ENCODE results near the gene TEX52.
"Not testable (repeated sequence)": the region's sequence is repeated elsewhere in the genome, so short reads cannot be mapped to it uniquely, and the experiment has no call there.

Gene TEX52

DNA sequence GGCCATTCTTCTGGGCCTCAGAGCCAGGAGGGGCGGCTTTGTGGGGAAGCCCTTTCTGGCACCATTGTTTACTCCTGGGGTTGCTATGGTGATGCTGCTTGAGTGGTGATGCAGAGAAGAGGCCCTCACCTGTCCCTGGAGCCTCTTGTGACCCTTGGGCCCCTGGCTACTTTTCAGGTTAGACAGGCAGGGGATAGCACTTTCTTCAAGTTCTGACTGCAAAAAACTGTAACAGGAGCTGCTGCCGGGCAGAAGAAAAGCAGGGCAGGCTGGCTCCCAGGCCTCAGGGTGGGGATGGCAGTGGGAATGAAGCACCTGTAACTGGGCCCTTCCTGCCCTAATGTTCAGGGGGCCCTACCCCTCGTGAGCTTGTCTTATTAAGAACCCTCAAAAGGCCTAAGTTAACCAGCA, at the start of gene TEX52:
Gene TEX52 (minus strand): TSS at position 19 of the 411 bp plus-strand sequence. CDS start 13 bp downstream, at position 6.
- no peak for DNase-seq

DNA sequence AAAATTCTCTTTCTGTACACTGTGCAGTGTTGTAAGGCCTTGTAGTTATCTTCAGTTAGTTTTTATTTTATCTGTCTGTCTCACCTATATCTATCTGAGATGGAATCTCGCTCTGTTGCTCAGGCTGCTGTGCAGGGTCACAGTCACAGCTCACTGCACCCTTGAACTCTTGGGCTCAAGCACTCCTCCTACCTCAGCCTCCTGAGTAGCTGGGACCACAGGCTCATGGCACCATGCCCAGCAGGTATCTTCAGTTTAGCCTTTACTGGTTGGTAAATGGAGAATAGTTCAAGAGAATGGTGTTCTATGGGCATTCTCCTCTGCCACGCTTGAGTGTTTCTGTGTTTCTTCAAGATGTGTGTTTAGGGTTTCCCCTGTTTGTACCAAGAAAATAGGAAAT, 47.4 kb upstream of the TEX52 start:
- no peak for DNase-seq

DNA sequence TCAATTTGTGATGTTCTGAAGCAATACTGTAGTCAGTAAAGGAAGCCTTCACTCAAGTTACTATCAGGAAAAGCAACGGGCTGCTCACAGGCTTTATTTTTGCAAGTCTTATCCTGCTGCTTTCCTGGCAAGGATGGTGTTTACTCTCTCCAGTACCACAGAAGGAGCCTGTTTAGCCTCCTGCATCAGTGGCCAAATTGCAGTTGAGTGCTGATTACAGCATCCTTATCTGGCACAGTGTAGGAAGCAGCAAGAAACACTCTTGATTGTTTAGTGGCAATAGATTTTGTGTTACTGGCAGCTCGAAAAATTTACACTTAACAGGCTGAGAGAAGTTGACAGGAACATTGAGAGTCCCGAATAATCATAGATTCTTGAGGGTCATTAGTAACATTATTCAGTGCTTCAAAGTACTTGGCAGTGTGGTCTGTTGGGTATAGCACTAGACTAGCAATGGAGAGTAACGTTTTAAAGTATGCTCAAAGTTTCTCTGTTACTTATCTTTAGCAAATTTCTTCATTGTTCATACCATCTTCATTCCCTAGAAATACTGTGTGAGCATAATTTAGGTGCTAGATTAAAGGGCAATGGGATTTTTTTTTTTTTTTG, 45.5 kb upstream of the TEX52 start:
- DNase-seq, result no peak

DNA sequence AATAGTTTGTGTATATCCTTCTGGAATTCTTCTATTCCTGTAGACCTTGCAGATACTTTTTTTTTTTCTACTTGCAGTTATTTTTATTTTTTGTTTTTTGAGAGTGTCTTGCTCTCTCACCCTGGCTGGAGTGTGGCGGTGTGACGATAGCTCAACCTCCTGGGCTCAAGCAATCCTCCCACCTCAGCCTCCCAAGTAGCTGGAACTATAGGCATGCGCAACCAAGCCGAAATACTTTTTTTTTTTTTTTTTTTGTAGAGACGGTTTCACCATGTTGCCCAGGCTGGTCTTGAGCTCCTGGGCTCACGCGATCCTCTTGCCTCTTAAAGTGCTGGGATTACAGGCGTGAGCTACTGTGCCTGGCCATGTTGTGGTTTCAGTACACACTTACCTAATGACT, 43.8 kb upstream of the TEX52 start:
- DNase-seq, result no peak

DNA sequence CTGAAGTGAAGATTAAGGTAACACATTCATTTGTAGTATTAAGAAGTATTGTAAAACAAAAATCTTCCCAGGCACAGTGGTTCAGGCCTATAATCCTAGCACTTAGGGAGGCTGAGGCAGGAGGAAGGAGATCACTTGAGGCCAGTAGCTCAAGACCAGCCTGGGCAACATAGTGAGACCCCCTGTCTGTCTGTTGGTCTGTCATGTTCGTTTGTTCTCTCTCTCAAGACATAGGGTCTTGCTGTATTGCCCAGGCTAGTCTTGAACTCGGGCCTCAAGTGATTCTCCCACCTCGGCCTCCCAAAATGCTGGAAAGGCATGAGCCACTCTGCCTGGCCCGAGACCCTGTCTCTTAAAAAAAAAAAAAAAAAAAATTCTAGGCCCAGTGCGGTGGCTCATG, 40.6 kb upstream of the TEX52 start:
- no peak for DNase-seq

DNA sequence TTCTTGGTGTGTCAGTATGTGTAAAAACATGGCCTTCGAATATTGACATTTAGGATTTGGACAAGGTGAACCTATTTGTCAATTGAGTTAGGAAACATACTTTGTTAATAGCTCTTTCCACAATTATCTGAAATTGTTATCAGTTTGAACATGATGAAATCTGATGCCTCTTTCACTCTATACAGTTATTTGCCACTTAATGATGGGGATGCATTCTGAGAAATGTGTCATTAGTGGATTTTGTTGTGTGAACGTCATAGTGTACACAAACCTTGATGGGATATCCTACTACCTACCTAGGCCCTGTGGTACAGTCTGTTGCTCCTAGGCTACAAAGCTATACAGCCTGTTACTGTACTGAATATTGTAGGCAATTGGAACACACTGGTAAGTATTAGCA, 38.7 kb upstream of the TEX52 start:
- DNase-seq, result no peak

DNA sequence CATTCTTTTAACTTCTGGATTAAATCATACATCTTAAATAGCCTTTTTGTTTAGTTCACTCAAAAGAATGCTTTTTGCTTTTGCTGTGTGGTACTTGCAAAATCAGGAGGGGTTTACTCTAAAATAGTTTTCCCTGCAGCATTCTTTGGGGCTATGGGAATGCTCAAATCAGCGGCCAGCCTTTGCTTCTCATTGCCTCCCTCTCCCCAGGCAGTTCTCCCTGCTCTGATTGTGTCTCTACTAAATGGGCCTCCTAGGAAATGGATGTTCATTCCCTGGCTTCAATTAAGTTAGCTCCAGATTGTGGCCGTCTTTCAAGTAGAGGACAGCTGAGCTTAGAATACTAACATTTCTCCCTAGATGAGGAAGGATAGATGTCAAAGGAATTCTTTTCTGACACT, 38.2 kb upstream of the TEX52 start:
- DNase-seq, result no peak

DNA sequence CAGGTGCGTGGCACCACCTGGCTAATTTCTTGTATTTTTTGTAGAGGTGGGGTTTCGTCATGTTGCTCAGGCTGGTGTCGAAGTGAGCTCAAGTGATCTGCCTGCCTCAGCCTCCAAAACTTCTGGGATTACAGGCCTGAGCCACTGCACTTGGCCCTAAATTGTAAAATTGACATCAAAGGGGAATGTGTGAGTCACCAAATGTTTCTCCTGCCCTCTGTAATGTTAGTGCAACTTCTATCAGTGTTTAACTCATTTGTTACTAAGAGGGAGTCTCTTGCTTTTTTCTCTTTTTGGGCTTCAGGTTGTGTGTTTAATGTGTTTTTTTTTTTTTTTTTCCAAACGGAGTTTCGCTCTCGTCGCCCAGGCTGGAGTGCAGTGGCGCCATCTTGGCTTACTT, 36.2 kb upstream of the TEX52 start:
- DNase-seq, result no peak

DNA sequence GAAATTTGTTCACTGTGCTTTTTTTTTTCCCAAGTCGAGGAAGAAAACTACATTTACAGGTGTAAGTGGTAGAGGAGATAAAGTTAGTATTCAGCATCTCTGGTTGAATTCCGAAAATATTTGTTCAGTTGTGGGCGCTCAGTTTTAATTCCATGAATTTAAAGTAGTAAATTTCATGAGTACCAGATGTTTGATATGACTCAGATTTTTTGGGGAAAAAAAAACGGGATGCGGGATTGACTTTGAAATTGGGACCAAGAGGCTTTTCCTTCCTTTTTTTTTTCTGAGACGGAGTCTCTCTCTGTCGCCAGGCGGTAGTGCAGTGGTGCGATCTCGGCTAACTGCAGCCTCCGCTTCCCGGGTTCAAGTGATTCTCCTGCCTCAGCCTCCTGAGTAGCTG, 35.4 kb upstream of the TEX52 start:
- DNase-seq, result no peak

DNA sequence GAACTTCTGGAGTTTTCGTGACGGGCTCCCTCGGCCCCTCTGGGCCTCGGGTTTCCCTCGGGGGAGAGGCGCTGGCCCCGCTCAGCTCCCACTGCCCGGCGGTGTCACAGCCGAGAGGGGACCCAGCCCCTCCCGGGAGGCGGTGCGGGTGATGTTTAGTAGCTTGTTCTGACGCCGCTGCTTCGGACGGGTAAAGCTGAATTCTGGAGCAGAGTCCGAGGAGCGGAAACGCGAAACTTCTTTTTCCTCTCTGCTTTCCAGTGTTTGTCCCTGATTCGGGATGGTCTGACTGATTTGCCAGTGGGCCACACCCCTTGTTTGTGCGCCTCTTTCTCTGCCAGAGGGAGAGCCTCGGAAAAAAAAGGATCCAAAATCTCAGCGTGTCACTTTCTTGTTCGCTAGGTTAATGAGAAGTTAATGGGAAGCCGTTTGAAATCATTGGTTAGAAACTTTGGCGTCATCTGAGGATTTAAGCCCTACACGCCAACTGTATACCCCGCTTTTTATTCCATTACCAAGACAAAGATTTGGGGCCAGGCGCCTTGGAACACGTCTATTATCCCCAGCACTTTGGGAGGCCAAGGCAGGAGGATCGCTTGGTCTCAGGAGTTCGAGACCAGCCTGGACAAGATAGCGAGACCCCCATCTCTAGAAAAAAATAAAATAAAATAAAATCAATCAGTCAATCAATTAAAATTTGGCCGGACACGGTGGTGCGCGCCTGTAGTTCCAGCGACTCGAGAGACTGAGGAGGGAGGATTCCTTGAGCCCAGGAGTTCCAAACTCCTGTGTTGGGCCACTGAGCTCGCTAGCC, 34.6 kb upstream of the TEX52 start:
- DNase-seq, result no peak

DNA sequence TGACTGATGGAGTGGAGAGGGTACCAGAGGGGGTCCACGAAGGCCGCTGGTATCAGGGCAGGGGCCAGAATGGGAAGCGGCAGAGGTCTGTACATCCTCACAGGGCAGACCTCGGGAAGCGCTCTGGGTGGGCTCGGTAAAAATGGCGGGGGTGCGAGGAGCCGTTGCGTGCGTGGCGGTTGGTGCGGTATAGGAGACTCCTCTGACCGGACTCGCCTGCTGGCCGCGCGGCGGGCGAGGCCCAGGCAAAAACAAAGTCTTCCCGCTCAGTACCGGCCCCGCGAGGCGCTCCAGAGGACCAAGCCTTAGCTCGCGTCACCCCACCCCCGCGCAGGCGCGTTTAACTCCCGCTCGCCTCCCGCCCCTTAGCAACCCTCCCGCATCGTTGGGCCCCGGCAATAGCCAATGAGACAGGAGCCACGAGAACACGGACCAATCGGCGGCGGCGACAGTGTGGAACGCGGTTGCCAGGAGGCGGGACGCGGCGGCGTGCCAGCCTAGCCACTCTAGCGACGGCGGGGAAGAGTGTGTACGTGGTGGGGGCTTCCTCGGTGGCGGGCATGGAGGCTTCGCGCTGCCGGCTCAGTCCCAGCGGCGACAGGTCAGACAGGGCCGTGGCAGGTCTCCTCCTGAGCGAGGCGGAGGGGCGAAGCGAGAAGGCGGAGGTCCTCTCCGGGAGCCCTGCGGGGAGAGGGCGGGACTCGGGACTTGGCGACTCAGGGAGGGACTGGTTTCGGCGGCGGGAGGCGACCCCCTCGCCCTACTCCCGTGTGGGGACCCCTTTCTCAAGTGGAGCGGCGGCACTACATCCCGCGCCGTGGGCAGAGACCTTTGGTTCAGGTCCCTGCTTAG, 33.8 kb upstream of the TEX52 start, which contains the start of gene TULP3:
Gene TULP3 (plus strand): TSS at position 504 of the 852 bp plus-strand sequence. CDS start 57 bp downstream, at position 561.
- peak; percentile 97 for DNase-seq

DNA sequence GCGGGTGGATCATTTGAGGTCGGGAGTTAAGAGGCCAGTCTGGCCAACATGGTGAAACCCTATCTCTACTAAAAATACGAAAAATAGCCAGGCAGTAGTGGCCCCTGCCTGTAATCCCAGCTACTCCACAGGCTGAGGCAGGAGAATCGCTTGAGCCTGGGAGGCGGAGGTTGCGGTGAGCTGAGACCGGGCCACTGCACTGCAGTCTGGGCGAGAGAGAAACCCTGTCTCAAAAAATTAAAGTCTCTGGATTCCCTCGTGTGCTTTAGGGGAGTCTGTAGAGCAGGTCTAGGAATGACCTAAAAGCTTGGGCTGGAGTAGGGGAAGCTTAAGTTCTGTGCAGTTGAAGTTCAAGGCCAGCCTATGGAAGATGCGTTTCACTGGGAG, 33.2 kb upstream of the TEX52 start:
- no peak for DNase-seq

DNA sequence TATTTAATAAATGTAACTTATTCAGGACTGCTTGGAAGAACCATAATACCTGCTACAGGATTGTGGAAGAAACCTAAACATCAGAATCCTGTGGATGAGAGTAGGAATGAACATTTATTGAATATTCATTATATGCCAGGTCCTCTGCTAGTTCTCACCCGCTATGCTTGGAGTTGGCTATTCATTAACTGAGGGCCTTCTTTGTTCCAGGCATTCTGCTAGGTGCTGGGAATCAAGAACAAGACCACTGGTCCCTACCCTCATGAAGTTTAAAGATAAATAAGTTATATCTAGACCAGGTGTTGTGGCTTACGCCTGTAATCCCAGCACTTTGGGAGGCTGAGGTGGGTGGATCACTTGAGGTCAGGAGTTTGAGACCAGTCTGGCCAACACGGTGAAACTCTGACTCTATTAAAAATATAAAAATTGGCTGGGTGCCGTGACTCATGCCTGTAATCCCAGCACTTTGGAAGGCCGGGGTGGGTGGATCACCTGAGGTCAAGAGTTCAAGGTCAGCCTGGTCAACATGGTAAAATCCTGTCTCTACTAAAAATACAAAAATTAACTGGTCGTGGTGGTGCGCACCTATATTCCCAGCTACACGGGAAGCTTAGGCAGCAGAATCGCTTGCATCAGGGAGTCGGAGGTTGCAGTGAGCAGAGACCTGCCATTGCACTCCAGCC, 30.1 kb upstream of the TEX52 start:
- DNase-seq, result no peak

DNA sequence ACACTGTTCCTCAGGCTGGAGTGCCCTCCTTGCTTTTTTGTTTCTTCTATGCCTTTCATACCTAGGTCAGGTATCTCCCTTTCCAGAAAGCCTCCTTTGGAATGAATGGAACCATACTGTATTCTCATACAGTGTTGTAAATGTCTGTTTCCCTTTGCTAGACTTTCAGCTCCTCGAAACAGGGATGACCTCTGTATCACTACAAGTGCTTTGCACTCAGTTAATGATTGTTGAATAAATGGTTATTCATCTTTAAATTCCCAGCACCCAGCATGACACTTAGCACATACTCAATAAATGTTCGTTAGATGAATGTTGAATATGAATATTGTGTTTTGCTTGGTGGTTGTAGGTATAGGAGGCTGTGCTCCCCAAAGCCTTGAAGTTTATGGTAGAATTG, 28.0 kb upstream of the TEX52 start:
- no peak for DNase-seq

DNA sequence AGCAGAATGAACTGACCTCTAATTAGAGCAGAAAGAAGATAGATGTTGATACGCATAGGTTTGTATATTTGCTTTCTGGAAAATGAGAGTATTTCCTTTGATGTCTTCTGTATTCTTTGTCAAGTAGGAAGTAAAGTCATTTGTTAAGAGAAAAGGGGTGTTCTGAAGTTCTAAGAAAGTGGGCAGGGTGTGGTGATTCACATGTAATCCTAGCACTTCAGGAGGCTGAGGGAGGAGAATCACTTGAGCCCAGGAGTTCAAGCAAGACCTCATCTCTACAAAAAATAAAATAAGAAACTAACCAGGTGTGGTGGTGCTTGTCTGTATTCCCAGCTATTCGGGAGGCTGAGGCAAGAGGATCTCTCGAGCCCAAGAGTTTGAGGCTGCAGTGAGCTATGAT, 23.0 kb upstream of the TEX52 start:
- no peak for DNase-seq

DNA sequence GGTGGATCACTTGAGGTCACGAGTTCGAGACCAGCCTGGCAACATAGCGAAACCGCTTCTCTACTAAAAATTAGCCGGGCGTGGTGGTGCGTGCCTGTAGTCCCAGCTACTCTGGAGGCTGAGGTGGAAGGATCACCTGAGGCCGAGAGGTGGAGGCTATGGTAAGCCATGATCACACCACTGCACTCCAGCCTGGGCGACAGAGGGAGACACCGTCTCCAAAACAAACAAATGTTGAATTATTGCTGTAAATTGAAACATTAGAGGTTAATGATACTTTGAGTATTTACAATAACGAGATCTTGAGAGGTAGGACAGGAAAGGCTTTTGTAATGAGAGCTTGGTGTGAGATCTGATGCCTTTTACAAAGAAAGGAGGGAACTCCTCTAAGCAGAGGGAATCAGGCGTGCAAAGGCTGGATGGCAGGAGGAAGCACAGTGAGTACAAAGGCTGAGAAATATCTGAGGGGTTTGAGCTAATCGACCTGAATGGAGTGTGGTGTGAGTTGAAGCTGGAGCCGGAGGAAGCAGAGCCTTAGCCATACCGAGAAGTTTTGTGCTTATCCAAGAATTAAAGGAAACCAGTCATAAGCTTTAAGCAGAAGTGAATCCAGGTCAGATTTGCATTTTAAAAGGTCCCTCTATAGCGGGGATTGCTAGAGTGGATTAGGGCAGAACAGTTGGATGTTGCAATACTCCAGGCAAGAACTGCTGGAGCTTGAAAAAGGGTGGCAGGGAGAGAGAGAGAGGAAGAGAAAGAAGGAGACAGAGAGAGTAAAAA, 21.3 kb upstream of the TEX52 start:
- DNase-seq, result no peak

DNA sequence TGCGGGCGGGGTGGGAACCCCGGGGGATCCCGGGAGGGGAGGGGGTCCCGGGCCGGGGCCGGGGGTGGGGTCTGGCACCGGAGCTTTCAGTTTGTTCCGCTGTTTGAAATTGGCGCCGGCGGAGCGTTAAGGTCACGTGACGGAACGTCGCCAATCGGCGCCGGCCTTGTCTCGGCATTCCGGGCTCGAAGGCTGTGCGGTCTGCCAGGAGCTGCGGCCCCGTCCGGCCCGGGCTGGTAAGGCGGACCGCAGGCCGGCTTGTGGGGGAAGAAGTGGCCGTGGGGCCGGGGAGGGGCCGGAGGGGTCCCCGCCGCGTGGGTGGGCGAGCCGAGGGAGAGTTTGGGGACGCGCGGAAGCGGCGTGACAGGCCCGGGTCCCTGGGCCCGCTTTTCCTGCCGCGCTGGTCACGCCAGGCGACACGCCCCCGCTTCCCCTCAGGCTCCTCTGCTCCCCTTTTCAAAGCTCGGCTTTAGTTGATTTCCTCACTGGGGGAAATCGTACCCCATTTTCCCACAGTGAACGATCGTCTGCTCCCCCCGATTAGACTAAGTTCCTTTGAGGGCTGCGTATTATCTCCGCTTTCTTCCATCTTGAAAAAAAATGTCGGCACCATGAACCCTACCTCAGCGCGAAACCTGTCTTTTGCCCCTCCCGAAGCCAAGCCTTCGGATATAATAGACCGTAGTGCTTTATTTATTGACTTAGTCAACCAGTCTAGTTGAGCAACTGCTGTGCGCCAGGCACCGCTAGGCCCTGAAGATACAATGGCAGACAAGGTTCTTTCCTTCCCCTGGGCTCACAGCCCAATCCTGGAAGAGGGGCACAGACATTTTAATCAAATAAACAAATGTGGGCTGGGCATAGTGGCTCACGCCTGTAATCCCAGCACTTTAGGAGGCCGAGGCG, 20.5 kb upstream of the TEX52 start, which contains the start of the genes FOXM1 and RHNO1:
Gene FOXM1 (minus strand): TSS at position 128 of the 906 bp plus-strand sequence. CDS start 2,696 bp downstream, outside the sequence.
Gene RHNO1 (plus strand): TSS at position 177 of the 906 bp plus-strand sequence. CDS start 8,144 bp downstream, outside the sequence.
- peak; percentile 81 for DNase-seq

DNA sequence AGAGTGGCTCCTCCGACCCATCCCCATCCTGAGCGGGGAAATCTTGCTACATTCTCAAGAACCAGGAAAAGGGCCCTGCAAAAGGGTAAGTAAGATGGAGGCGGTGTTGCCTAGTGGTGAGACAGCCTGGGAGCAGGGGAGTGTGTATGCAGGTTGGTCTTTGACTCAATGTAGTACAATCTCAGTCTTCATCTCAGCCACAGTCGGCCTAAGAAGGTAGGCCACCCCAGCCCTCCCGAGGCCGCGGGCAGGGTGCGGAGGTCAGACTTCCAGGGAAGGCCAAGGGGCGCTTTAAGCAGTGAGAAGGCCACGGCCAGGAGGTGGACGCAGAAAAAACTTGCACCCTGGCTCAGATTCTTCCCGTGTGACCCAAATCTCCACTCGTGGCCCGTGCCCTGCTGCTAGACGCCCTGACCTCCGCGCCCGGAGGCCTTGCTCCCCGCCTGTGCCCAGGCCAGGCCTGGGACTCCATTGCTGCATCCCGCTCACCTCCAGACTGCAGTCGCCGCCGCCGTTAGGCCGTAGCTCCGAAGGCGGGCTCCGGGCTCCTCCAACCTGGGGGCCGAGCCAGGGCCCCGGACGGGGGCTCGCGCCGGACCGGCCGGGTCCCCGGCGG, 19.7 kb upstream of the TEX52 start:
- peak; percentile 23 for DNase-seq

DNA sequence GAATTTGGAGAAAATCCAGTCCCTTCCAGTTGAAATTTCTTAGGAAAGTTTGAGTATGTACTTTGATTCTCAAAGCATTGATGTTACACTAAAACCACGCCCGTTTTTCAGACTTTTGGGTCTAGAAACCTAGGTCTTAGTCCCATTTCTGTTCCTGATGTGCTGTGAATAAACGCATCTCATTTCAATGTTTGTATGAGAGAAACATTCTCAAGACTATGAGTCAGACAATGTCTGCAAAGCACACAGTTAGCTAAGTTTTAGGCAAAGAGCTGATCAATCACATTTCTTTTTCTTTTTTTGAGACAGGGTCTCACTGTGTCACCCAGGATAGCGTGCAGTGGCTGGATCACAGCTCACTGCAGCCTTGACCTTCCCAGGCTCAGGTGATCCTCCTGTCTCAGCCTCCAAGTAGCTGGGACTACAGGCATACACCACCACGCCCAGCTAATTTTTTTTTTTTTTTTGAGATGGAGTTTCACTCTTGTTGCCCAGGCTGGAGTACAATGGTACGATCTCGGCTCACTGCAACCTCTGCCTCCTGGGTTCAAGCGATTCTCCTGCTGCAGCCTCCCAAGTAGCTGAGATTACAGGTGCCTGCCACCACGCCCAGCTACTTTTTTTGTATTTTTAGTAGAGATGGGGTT, 12.3 kb upstream of the TEX52 start:
- not testable (repeated sequence) for DNase-seq

DNA sequence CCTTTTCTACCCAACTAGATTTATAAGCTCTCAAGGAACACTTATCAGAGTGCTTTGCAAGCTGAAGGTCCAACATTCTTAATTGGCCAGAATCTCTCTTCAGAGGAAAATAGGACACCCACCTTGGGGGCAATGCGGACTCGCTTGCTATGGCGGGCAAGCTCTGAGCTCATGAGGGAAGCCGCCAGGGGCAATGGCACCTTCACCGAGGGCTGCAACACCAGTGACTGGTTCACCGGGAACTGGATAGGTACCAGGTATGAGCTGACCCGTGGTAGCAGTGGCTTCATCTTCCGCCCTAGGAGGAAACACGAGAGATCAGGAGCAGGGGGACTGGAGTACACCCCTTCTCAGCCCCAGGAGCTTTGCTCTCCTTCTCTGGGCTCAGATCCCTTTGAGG, 7.4 kb upstream of the TEX52 start:
- no peak for DNase-seq
